ENCODE measurements around the gene KIAA1217.

Gene KIAA1217

GRCh38 chr10:24544776-24545175 lies 335.8 kb downstream of the KIAA1217 start:
- H3K27me3 ChIP-seq (ENCODE audit: low read length), result no peaks in the 10 kb centered on the region
- no peaks in the 10 kb centered on the region for H4K20me1 ChIP-seq (ENCODE audit: low read depth, low read length)
- no peak overlapping the region for H3K4me2 ChIP-seq (ENCODE audit: low read depth, low read length, poor library complexity, severe bottlenecking)
- H3K27ac ChIP-seq (ENCODE audit: low read depth, low read length), result no peak overlapping the region
- H3K79me2 ChIP-seq (ENCODE audit: insufficient read depth, low read length), result no peaks in the 10 kb centered on the region
- H3K4me3 ChIP-seq (ENCODE audit: insufficient read depth, low read length, poor library complexity, severe bottlenecking), result no peak overlapping the region
- H3K9ac ChIP-seq (ENCODE audit: low read length), result no peak overlapping the region
- no peak for TF ChIP-seq CTCF (IDR thresholded peaks at IDR 0.05; ENCODE audit: insufficient read depth, low read length, poor library complexity, severe bottlenecking)
- no peak for TF ChIP-seq EZH2phosphoT487 (conservative IDR thresholded peaks at IDR 0.05; ENCODE audit: low read length)
- no peaks in the 10 kb centered on the region for H3F3A ChIP-seq (ENCODE audit: insufficient read depth)
- no peaks in the 10 kb centered on the region for H3K36me3 ChIP-seq (ENCODE audit: low read length)
- H3K9me3 ChIP-seq (ENCODE audit: insufficient read depth, low read length), result no peaks in the 10 kb centered on the region
- H2AFZ ChIP-seq (ENCODE audit: low read depth, low read length, severe bottlenecking), result no peak overlapping the region
- H3K9me2 ChIP-seq (replicated peaks; ENCODE audit: insufficient read depth, low read length), result no peaks in the 10 kb centered on the region

GRCh38 chr10:24545585-24545984 lies 336.6 kb downstream of the KIAA1217 start:
- no peak overlapping the region for H3K4me2 ChIP-seq (ENCODE audit: low read depth, low read length, poor library complexity, severe bottlenecking)
- TF ChIP-seq CTCF (IDR thresholded peaks at IDR 0.05; ENCODE audit: insufficient read depth, low read length, poor library complexity, severe bottlenecking) (no peak), EZH2phosphoT487 (conservative IDR thresholded peaks at IDR 0.05; ENCODE audit: low read length) (no peak)
- H3K4me3 ChIP-seq (ENCODE audit: insufficient read depth, low read length, poor library complexity, severe bottlenecking), result no peak overlapping the region
- no peak overlapping the region for H3K27ac ChIP-seq (ENCODE audit: low read depth, low read length)
- H3F3A ChIP-seq (ENCODE audit: insufficient read depth), result no peaks in the 10 kb centered on the region
- H3K36me3 ChIP-seq (ENCODE audit: low read length), result no peaks in the 10 kb centered on the region
- no peak overlapping the region for H2AFZ ChIP-seq (ENCODE audit: low read depth, low read length, severe bottlenecking)
- no peaks in the 10 kb centered on the region for H3K9me3 ChIP-seq (ENCODE audit: insufficient read depth, low read length)
- no peaks in the 10 kb centered on the region for H4K20me1 ChIP-seq (ENCODE audit: low read depth, low read length)
- H3K79me2 ChIP-seq (ENCODE audit: insufficient read depth, low read length), result no peaks in the 10 kb centered on the region
- no peaks in the 10 kb centered on the region for H3K9me2 ChIP-seq (replicated peaks; ENCODE audit: insufficient read depth, low read length)
- H3K27me3 ChIP-seq (ENCODE audit: low read length), result no peaks in the 10 kb centered on the region
- no peak overlapping the region for H3K9ac ChIP-seq (ENCODE audit: low read length)

GRCh38 chr10:24550680-24551079 lies 341.7 kb downstream of the KIAA1217 start:
- Histone ChIP-seq H3K4me2 (ENCODE audit: low read depth, low read length, poor library complexity, severe bottlenecking) (no peak overlapping the region), H3K27ac (ENCODE audit: low read depth, low read length) (no peak overlapping the region), H3K36me3 (ENCODE audit: low read length) (no peaks in the 10 kb centered on the region), H3F3A (ENCODE audit: insufficient read depth) (no peaks in the 10 kb centered on the region), H3K9me2 (replicated peaks; ENCODE audit: insufficient read depth, low read length) (no peaks in the 10 kb centered on the region), H3K9ac (ENCODE audit: low read length) (no peak overlapping the region), H3K9me3 (ENCODE audit: insufficient read depth, low read length) (no peaks in the 10 kb centered on the region), H3K4me3 (ENCODE audit: insufficient read depth, low read length, poor library complexity, severe bottlenecking) (no peak overlapping the region), H4K20me1 (ENCODE audit: low read depth, low read length) (no peaks in the 10 kb centered on the region), H2AFZ (ENCODE audit: low read depth, low read length, severe bottlenecking) (no peak overlapping the region), H3K79me2 (ENCODE audit: insufficient read depth, low read length) (no peaks in the 10 kb centered on the region), H3K27me3 (ENCODE audit: low read length) (no peaks in the 10 kb centered on the region)
- TF ChIP-seq EZH2phosphoT487 (conservative IDR thresholded peaks at IDR 0.05; ENCODE audit: low read length) (no peak), CTCF (IDR thresholded peaks at IDR 0.05; ENCODE audit: insufficient read depth, low read length, poor library complexity, severe bottlenecking) (no peak)
